Common myeloid progenitor, CD34-positive (primary cell): ENCODE results near the gene FBXO47.
"Not testable (repeated sequence)": the region's sequence is repeated elsewhere in the genome, so short reads cannot be mapped to it uniquely, and the experiment has no call there.

ENCODE experiments used
- CTCF ChIA-PET: fragments of 350-600 bp; sonication (Branson Sonifier 250); formaldehyde crosslinking; loops from one replicate; lab custom pipeline; 2021; ENCODE audit warnings: antibody characterized with exemption; lab: Charles Lee
- POLR2A ChIA-PET: fragments of 350-600 bp; sonication (Branson Sonifier 250); formaldehyde crosslinking; loops from one replicate; lab custom pipeline; 2021; ENCODE audit warnings: antibody characterized with exemption; lab: Charles Lee
- DNase-seq, 3 donors: peaks; one replicate each; pipeline versions ENCODE4 v3.0.0 to v3.0.0-alpha.2; 2013
- H3K27ac ChIP-seq, 2 experiments: 1 replicate in 1 of 2; 2 replicates in 1 of 2; pipeline ENCODE4 v1.7.0; 2013; ENCODE audit warnings: inconsistent platforms in 2 of 2, low read length in 2 of 2, mild to moderate bottlenecking in 2 of 2, low read depth in 1 of 2, moderate library complexity in 1 of 2; ENCODE audit not compliant: severe bottlenecking in 2 of 2, insufficient read depth in 1 of 2, poor library complexity in 1 of 2
- H3K27me3 ChIP-seq, 5 experiments: replicated peaks in 2 of 5; 1 replicate in 3 of 5; 2 replicates in 2 of 5; pipeline versions ENCODE4 v1.6.1 to v1.7.0; 2013; ENCODE audit warnings: low read length in 4 of 5, mild to moderate bottlenecking in 2 of 5, moderate library complexity in 2 of 5, inconsistent platforms in 1 of 5; ENCODE audit not compliant: insufficient read depth in 5 of 5, control insufficient read depth in 4 of 5
- H3K36me3 ChIP-seq, 4 experiments: 1 replicate in 2 of 4; 2 replicates in 2 of 4; pipeline versions ENCODE4 v1.6.1 to v1.7.0; 2013; ENCODE audit warnings: low read length in 3 of 4, control low read depth in 1 of 4, mild to moderate bottlenecking in 1 of 4; ENCODE audit not compliant: control insufficient read depth in 4 of 4, insufficient read depth in 4 of 4
- H3K4me1 ChIP-seq, 4 experiments: 1 replicate in 3 of 4; 2 replicates in 1 of 4; pipeline versions ENCODE4 v1.6.1 to v1.7.1; 2013; ENCODE audit warnings: low read length in 3 of 4, mild to moderate bottlenecking in 3 of 4, control low read depth in 1 of 4, inconsistent platforms in 1 of 4, moderate library complexity in 1 of 4; ENCODE audit not compliant: control insufficient read depth in 4 of 4, insufficient read depth in 4 of 4; ENCODE audit errors: control extremely low read depth in 1 of 4
- H3K4me3 ChIP-seq, 7 experiments: 1 replicate in 4 of 7; 2 replicates in 3 of 7; pipeline versions ENCODE4 v1.5.1 to v1.7.0; 2013; ENCODE audit warnings: mild to moderate bottlenecking in 7 of 7, low read length in 6 of 7, moderate library complexity in 6 of 7, inconsistent platforms in 2 of 7, low read depth in 2 of 7, control low read depth in 1 of 7; ENCODE audit not compliant: insufficient read depth in 4 of 7, control insufficient read depth in 1 of 7; ENCODE audit errors: extremely low read depth in 1 of 7
- H3K9me3 ChIP-seq, 5 experiments: 1 replicate in 4 of 5; 2 replicates in 1 of 5; pipeline versions ENCODE4 v1.6.1 to v1.7.1; 2013; ENCODE audit warnings: low read length in 4 of 5, mild to moderate bottlenecking in 2 of 5, inconsistent platforms in 1 of 5, low read depth in 1 of 5, moderate library complexity in 1 of 5; ENCODE audit not compliant: control insufficient read depth in 4 of 5, insufficient read depth in 2 of 5; ENCODE audit errors: control extremely low read depth in 1 of 5
- WGBS: methylation state at CpG from one replicate; pipeline ENCODE4 v1.1.5; 2013; ENCODE audit not compliant: insufficient coverage; 5-methylcytosine and 5-hydroxymethylcytosine counted together

The FBXO47 gene

GRCh38 chr17:38978180-38978579 is 11.0 kb upstream of the FBXO47 start:
- WGBS: 95% methylated on average over 3 of the region's 4 CpGs
- peaks cover 0 to 2% (median 0%) of the 10 kb centered on the region in 5 experiments for H3K27me3 ChIP-seq
- POLR2A ChIA-PET: interaction anchor here (0.6 kb wide), 1 partner anchor 39 kb away, joined by 3 read pairs; no protein-coding TSS in a partner anchor

DNA sequence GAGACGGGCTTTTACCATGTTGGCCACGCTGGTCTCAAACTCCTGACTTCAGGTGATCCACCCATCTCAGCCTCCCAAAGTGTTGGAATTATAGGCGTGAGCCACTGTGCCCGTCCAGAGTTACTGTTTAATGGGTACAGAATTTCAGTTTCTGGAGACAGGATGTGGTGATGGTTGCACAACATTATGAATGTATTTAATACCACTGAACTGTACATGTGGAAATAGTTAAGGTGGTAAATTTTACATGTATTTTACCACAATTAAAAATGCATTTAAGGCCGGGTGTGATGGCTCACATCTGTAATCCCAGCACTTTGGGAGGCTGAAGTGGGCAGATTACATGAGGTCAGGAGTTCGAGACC is 9.0 kb upstream of the FBXO47 start:
- WGBS: 100% methylated on average over 2 of the region's 6 CpGs
- CTCF ChIA-PET: interaction anchor here (1.0 to 1.4 kb wide), 2 partner anchors 177 to 199 kb away, joined by 3 to 6 read pairs; no protein-coding TSS in a partner anchor
- H3K36me3 ChIP-seq, H3K27ac ChIP-seq, H3K9me3 ChIP-seq, H3K4me3 ChIP-seq, POLR2A ChIA-PET, H3K4me1 ChIP-seq, H3K27me3 ChIP-seq: not testable (repeated sequence)
- DNase-seq: peak; percentile 22 to 74 (median 63)

More at GRCh38 chr17:38978180-38978579, 11.0 kb upstream of the FBXO47 start:
- no peaks in the 10 kb centered on the region for H3K36me3 ChIP-seq
- CTCF ChIA-PET: interaction anchor here (0.7 to 1.2 kb wide), 6 partner anchors 46 to 267 kb away, joined by 3 to 6 read pairs (median 4); no protein-coding TSS in a partner anchor
- no peak overlapping the region for H3K4me3 ChIP-seq
- no peak overlapping the region for H3K27ac ChIP-seq
- peaks cover 0 to 6% (median 0%) of the 10 kb centered on the region in 4 experiments for H3K4me1 ChIP-seq
- no peaks in the 10 kb centered on the region for H3K9me3 ChIP-seq
- no peak for DNase-seq

DNA sequence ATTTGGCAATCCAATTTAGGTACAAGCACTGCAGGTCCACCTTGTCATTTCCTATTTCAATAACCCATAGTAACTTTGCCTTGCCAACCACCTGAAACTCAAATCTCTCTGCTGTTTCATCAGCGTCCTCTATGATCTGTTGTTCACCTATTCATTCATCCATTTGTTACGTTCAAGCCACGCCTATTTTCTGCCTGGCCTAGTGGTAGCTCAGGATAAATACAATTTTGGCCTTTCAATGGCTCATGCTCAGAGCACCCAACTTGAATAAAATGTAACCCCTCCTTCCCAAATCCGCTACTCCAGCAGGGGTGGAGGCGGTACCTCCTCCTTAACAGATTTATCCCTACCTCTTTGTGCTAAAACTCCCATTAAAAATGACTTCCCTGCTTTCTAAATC is 3.6 kb upstream of the FBXO47 start:
- no peak overlapping the region for H3K4me3 ChIP-seq
- H3K9me3 ChIP-seq: no peaks in the 10 kb centered on the region
- no peak overlapping the region for H3K27ac ChIP-seq
- CTCF ChIA-PET: interaction anchor here (1.3 kb wide), 1 partner anchor 48 kb away, joined by 3 read pairs; no protein-coding TSS in a partner anchor
- H3K36me3 ChIP-seq: no peaks in the 10 kb centered on the region
- 91% methylated on average over 5 of the region's 5 CpGs for WGBS
- DNase-seq: no peak
- H3K4me1 ChIP-seq: peaks cover 0 to 7% (median 0%) of the 10 kb centered on the region in 4 experiments
- POLR2A ChIA-PET: no interaction called here
- no peaks in the 10 kb centered on the region for H3K27me3 ChIP-seq

GRCh38 chr17:38970128-38970527 is 2.9 kb upstream of the FBXO47 start:
- Histone ChIP-seq H3K4me3 (no peak overlapping the region), H3K36me3 (no peaks in the 10 kb centered on the region), H3K27me3 (no peaks in the 10 kb centered on the region), H3K9me3 (no peaks in the 10 kb centered on the region), H3K4me1 (peaks cover 0 to 7% (median 0%) of the 10 kb centered on the region in 4 experiments), H3K27ac (no peak overlapping the region)
- CTCF ChIA-PET: no interaction called here
- POLR2A ChIA-PET: no interaction called here
- WGBS: 97% methylated on average over 3 of the region's 4 CpGs
- DNase-seq: no peak

DNA sequence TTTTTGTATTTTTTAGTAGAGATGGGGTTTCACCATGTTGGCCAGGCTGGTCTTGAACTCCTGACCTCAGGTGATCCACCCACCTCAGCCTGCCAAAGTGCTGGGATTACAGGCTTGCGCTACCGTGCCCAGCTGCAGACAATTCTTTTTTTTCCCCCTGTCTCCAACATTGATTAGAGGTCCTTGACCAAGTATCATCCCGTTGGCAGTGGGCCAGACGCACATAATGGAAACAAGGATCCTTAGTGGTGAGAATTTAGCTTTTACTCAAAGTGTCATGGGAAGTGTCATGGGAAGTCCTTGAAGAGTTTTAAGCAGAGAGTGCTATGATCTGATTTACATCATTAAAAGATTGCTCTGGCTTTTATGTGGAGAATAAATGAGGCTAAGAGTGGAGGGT is 2.1 kb upstream of the FBXO47 start:
- H3K27ac ChIP-seq: no peak overlapping the region
- ChIA-PET CTCF (interaction anchor here (1.1 kb wide), 1 partner anchor 205 kb away, joined by 3 read pairs; no protein-coding TSS in a partner anchor), POLR2A (no interaction called here)
- no peak overlapping the region for H3K4me3 ChIP-seq
- no peaks in the 10 kb centered on the region for H3K36me3 ChIP-seq
- H3K9me3 ChIP-seq: no peaks in the 10 kb centered on the region
- no peak for DNase-seq
- H3K27me3 ChIP-seq: no peaks in the 10 kb centered on the region
- peaks cover 0 to 7% (median 0%) of the 10 kb centered on the region in 4 experiments for H3K4me1 ChIP-seq
- WGBS: 100% methylated on average over 4 of the region's 4 CpGs

- H3K27ac ChIP-seq: no peak overlapping the region
- no peaks in the 10 kb centered on the region for H3K4me1 ChIP-seq
- H3K9me3 ChIP-seq: no peaks in the 10 kb centered on the region
- ChIA-PET POLR2A (no interaction called here), CTCF (no interaction called here)
- WGBS: 100% methylated on average over 2 of the region's 4 CpGs
- H3K36me3 ChIP-seq: no peaks in the 10 kb centered on the region
- H3K27me3 ChIP-seq: no peaks in the 10 kb centered on the region
- no peak overlapping the region for H3K4me3 ChIP-seq
- DNase-seq: no peak
These were observed 5.8 kb downstream of the FBXO47 start for GRCh38 chr17:38961413-38961812.

DNA sequence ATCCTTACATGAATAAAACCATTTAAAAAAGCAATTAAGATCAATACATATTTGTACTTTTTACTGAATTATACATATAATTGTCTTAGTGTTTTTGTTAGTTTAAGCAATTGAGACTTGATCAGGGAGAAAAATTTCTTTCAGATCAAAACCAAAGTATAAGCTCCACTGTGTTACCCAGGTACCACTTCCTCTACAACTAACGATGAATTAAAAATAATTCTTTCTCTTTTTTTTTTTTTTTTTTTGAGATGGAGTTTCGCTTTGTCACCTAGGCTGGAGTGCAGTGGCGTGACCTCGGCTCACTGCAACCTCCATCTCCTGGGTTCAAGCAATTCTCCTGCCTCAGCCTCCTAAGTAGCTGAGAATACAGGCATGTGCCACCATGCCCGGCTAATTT is 6.8 kb downstream of the FBXO47 start:
- ChIA-PET CTCF (interaction anchor here (1.1 kb wide), 1 partner anchor 53 kb away, joined by 3 read pairs; no protein-coding TSS in a partner anchor), POLR2A (interaction anchor here (0.6 kb wide), 1 partner anchor 19 kb away, joined by 3 read pairs; no protein-coding TSS in a partner anchor)
- H3K36me3 ChIP-seq: no peaks in the 10 kb centered on the region

More for the DNA sequence above, 6.8 kb downstream of the FBXO47 start:
- no peaks in the 10 kb centered on the region for H3K4me1 ChIP-seq
- H3K4me3 ChIP-seq: no peak overlapping the region
- no peaks in the 10 kb centered on the region for H3K9me3 ChIP-seq
- no peak overlapping the region for H3K27ac ChIP-seq
- 80% methylated on average over 3 of the region's 5 CpGs for WGBS
- no peak for DNase-seq
- H3K27me3 ChIP-seq: no peaks in the 10 kb centered on the region
